Ishikawa (cell line): ENCODE measurements around the gene MLX.

Experiments
- CEBPB ChIP-seq: IDR thresholded peaks from 2 replicates; pipeline ENCODE4 v1.6.1; 2012
- FOXM1 ChIP-seq: IDR thresholded peaks from 2 replicates; pipeline ENCODE4 v1.6.1; 2012; ENCODE audit warnings: low read depth, borderline replicate concordance
- RAD21 ChIP-seq: IDR thresholded peaks from 2 replicates; pipeline ENCODE4 v1.6.1; 2012; ENCODE audit warnings: low read depth
- TF ChIP-seq, protein P1 (sequence below): IDR thresholded peaks from 2 replicates; pipeline ENCODE4 v1.6.1; 2012

- no peak for TF ChIP-seq FOXM1
- TF ChIP-seq RAD21: no peak
- TF ChIP-seq, protein P1, sequence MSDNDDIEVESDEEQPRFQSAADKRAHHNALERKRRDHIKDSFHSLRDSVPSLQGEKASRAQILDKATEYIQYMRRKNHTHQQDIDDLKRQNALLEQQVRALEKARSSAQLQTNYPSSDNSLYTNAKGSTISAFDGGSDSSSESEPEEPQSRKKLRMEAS: no peak
- TF ChIP-seq CEBPB: no peak
These were observed 14.9 kb downstream of the MLX start for GRCh38 chr17:42581744-42582270.
